Sigmoid colon (tissue), 4 donors: ENCODE results near the gene MMP1.

Experiments
- EP300 ChIP-seq, 4 donors: sonication (generic); formaldehyde crosslinking; IDR thresholded peaks; one replicate each; pipeline ENCODE4 v1.6.1; 2017; ENCODE audit warnings: antibody characterized with exemption in 4 of 4
- POLR2AphosphoS5 ChIP-seq, 4 donors: sonication (generic); formaldehyde crosslinking; IDR thresholded peaks; one replicate each; pipeline ENCODE4 v1.6.1; 2017; ENCODE audit warnings: antibody characterized with exemption in 4 of 4
- TF ChIP-seq, protein P1 (sequence below), 4 experiments: fragments of 450-650 bp in 3 of 4; fragments of 200-600 bp in 1 of 4; IDR thresholded peaks; one replicate each; pipeline ENCODE4 v1.5.1; 2016 to 2019; ENCODE audit warnings: antibody characterized with exemption in 4 of 4, mild to moderate bottlenecking in 3 of 4, moderate library complexity in 2 of 4

DNA sequence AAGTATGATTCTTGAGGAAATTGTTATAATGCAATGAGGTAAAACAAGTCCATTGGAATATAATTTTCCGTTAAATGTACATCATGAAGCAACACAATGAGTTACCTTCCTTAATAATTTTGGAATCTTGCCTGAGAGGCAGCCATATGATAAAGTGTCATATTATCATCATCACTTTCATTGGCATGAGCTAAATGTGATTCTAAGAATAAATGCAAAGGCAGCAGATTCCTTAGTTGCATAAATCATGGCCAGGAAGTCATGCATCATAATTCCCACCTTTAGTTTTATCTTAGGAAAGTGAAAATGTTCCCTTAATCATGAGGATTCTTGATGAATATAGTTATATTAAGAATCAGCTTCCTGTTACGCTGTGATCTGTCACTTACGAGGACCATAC, 14.2 kb upstream of the MMP1 start:
- TF ChIP-seq, protein P1, sequence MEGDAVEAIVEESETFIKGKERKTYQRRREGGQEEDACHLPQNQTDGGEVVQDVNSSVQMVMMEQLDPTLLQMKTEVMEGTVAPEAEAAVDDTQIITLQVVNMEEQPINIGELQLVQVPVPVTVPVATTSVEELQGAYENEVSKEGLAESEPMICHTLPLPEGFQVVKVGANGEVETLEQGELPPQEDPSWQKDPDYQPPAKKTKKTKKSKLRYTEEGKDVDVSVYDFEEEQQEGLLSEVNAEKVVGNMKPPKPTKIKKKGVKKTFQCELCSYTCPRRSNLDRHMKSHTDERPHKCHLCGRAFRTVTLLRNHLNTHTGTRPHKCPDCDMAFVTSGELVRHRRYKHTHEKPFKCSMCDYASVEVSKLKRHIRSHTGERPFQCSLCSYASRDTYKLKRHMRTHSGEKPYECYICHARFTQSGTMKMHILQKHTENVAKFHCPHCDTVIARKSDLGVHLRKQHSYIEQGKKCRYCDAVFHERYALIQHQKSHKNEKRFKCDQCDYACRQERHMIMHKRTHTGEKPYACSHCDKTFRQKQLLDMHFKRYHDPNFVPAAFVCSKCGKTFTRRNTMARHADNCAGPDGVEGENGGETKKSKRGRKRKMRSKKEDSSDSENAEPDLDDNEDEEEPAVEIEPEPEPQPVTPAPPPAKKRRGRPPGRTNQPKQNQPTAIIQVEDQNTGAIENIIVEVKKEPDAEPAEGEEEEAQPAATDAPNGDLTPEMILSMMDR (IDR thresholded peaks at IDR 0.05): no peak
- no peak for TF ChIP-seq EP300 (IDR thresholded peaks at IDR 0.05)
- TF ChIP-seq POLR2AphosphoS5 (IDR thresholded peaks at IDR 0.05): no peak
